Hepatocyte (in vitro differentiated cells): Measurements from ENCODE around the gene PTPRU. TPM values are rescaled to one million over a fixed set of nuclear protein-coding genes. Genes with fewer than 3 reads are reported as not detected.

Experiments used
- DNase-seq: peaks from one replicate; pipeline ENCODE4 v3.0.0-alpha.2; 2016; ENCODE audit warnings: low spot score
- H2AFZ ChIP-seq: fragments of 200-600 bp; sonication (generic); 2 replicates; pipeline ENCODE4 v1.6.0; 2016; ENCODE audit warnings: antibody characterized with exemption, mild to moderate bottlenecking
- H3K27ac ChIP-seq: fragments of 200-600 bp; sonication (generic); 2 replicates; pipeline ENCODE4 v1.5.1; 2016; ENCODE audit warnings: mild to moderate bottlenecking
- H3K27me3 ChIP-seq: fragments of 200-600 bp; sonication (generic); 2 replicates; pipeline ENCODE4 v1.6.1; 2016
- H3K36me3 ChIP-seq: fragments of 200-600 bp; sonication (generic); replicated peaks from 2 replicates; pipeline ENCODE4 v1.5.1; 2016; ENCODE audit warnings: low read depth; ENCODE audit not compliant: insufficient read depth
- H3K4me1 ChIP-seq: fragments of 200-600 bp; sonication (generic); 2 replicates; pipeline ENCODE4 v1.5.1; 2016; ENCODE audit warnings: mild to moderate bottlenecking, moderate library complexity; ENCODE audit not compliant: insufficient read depth
- H3K4me2 ChIP-seq: fragments of 200-600 bp; sonication (generic); 2 replicates; pipeline ENCODE4 v1.6.0; 2016
- H3K4me3 ChIP-seq: fragments of 200-600 bp; sonication (generic); 2 replicates; pipeline ENCODE4 v1.5.1; 2016; ENCODE audit warnings: mild to moderate bottlenecking
- H3K79me2 ChIP-seq: fragments of 200-600 bp; sonication (generic); 2 replicates; pipeline ENCODE4 v1.6.0; 2017; ENCODE audit warnings: mild to moderate bottlenecking
- H3K9me2 ChIP-seq: fragments of 200-600 bp; sonication (generic); replicated peaks from 2 replicates; pipeline ENCODE4 v1.6.0; 2017; ENCODE audit warnings: mild to moderate bottlenecking; ENCODE audit not compliant: insufficient read depth
- H3K9me3 ChIP-seq: fragments of 200-600 bp; sonication (generic); 2 replicates; pipeline ENCODE4 v1.5.1; 2016; ENCODE audit warnings: low read depth, mild to moderate bottlenecking
- H4K20me1 ChIP-seq: fragments of 200-600 bp; sonication (generic); 2 replicates; pipeline ENCODE4 v1.6.0; 2016; ENCODE audit warnings: mild to moderate bottlenecking; ENCODE audit not compliant: insufficient read depth, poor library complexity, severe bottlenecking
- EZH2 ChIP-seq: fragments of 200-600 bp; sonication (generic); IDR thresholded peaks from 2 replicates; pipeline ENCODE4 v1.6.1; 2016; ENCODE audit warnings: antibody characterized with exemption, mild to moderate bottlenecking, borderline replicate concordance
- EZH2phosphoT487 ChIP-seq: fragments of 200-600 bp; sonication (generic); IDR thresholded peaks from one replicate; pipeline ENCODE4 v1.6.1; 2018; ENCODE audit warnings: antibody characterized with exemption, mild to moderate bottlenecking, low read depth, moderate library complexity; ENCODE audit not compliant: unreplicated experiment, severe bottlenecking
- WGBS: methylation state at CpG from one replicate; pipeline ENCODE4 v1.1.6; 2016; ENCODE audit warnings: low lambda C conversion rate; ENCODE audit errors: missing lambda C conversion rate; 5-methylcytosine and 5-hydroxymethylcytosine counted together
- polyA plus RNA-seq: library from polyadenylated mRNA; unstranded; fragments of >200 nt; fragmentation: Nextera tagmentation; extraction: Ambion mirVana; gene quantifications from 2 replicates; pipeline ENCODE4 v1.2.1, GENCODE V29; 2016
- total RNA-seq: library from RNA; depleted of rRNA; stranded (reverse); fragments of >200 nt; gene quantifications from 2 replicates; pipeline ENCODE4 v1.2.3, GENCODE V29; 2014
- TF ChIP-seq, protein P1 (sequence below): fragments of 200-600 bp; sonication (generic); IDR thresholded peaks from 2 replicates; pipeline ENCODE4 v1.5.1; 2016; ENCODE audit warnings: antibody characterized with exemption, mild to moderate bottlenecking; ENCODE audit not compliant: poor library complexity

PTPRU gene
- total and polyA plus RNA-seq, 2 experiments from 2014 or later = 34.3 to 38.7 TPM

DNA sequence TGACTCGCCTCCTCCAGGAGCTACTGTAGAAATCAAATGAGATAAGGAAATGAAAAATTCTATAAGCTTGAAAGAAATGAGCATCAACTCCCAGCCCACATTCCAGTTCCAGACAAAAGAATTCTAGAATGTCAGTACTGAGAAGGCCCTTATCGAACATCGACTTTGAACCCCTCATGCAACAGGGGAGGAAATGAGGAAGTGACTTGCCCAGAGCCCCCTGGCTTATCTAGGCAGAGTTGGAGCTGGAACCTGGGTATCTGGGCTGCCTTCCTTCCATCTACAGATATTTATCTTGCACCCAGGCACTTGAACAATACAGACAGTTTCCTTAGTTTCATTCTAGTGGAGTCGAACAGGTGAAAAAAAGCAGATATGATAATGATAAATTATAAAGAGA lies 27.9 kb upstream of the PTPRU start:
- H3K27me3 ChIP-seq = no peaks in the 10 kb centered on the region
- no peaks in the 10 kb centered on the region for H3K9me3 ChIP-seq
- H3K36me3 ChIP-seq = no peaks in the 10 kb centered on the region
- no peak overlapping the region for H3K4me2 ChIP-seq
- no peak overlapping the region for H3K4me3 ChIP-seq
- H2AFZ ChIP-seq = no peak overlapping the region
- no peaks in the 10 kb centered on the region for H3K9me2 ChIP-seq
- no peaks in the 10 kb centered on the region for H4K20me1 ChIP-seq
- H3K27ac ChIP-seq = no peak overlapping the region
- TF ChIP-seq EZH2 (no peak), EZH2phosphoT487 (no peak)
- TF ChIP-seq, protein P1, sequence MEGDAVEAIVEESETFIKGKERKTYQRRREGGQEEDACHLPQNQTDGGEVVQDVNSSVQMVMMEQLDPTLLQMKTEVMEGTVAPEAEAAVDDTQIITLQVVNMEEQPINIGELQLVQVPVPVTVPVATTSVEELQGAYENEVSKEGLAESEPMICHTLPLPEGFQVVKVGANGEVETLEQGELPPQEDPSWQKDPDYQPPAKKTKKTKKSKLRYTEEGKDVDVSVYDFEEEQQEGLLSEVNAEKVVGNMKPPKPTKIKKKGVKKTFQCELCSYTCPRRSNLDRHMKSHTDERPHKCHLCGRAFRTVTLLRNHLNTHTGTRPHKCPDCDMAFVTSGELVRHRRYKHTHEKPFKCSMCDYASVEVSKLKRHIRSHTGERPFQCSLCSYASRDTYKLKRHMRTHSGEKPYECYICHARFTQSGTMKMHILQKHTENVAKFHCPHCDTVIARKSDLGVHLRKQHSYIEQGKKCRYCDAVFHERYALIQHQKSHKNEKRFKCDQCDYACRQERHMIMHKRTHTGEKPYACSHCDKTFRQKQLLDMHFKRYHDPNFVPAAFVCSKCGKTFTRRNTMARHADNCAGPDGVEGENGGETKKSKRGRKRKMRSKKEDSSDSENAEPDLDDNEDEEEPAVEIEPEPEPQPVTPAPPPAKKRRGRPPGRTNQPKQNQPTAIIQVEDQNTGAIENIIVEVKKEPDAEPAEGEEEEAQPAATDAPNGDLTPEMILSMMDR = no peak
- 77% methylated on average over 4 of the region's 4 CpGs for WGBS
- DNase-seq = no peak
- no peaks in the 10 kb centered on the region for H3K4me1 ChIP-seq
- H3K79me2 ChIP-seq = no peaks in the 10 kb centered on the region

DNA sequence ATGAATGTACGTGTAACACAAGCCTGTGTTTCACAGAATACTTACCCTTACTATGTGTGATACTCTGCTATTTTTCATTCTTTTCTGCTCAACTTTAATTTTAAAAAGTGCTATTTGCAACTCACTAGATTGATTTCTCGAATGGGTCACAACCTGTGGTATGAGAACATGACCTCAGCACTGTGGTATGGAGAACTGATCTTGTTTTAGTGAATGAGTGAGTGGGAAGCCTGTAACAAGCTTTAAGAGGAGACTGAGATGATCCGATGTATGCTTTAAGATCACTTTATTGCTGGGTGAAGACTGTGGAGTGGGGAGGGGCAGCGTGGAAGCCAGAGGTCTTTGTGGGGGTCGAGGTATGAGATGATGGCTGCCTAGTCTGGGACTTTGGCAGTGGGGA lies 27.1 kb upstream of the PTPRU start:
- no peaks in the 10 kb centered on the region for H4K20me1 ChIP-seq

DNA sequence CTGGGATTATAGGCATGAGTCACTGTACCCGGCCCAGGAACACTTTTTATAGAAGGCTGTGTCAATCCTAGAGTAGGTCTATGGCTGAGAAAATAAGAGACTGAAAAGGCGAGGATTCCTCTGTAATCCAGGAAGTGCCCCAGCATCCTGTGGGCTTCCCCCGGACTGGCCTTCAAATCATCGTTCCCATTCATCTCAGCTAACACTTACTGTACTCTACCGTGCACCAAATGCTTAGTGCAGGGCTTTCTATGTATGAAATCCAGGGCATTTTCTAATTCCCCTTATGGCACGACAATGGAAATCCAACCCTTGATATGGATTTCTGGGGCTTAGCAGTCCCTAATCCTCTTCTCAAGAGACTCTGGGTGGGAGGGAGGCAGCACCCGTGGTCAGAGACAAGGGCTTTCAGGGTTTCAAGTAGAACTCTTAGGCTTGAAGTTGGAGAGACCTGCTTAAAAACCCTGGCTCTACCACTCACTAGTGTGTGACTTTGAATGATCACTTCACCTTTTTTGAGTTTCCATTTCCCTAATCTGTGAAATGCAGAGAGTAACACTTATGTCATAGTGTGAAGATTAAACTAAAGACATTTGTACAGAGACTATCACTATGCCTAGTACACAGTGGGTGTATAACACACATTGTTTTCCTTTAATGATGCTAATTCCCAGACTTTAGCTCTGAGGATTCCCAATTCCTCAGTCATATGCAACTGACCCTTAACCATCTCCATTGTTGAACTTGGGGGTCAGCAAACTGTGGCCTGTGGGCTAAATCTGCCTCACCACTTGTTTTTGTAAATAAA lies 25.8 kb upstream of the PTPRU start:
- WGBS = 61% methylated on average over 7 of the region's 7 CpGs
- H3K4me1 ChIP-seq = no peaks in the 10 kb centered on the region
- no peaks in the 10 kb centered on the region for H3K27me3 ChIP-seq
- no peaks in the 10 kb centered on the region for H3K9me3 ChIP-seq
- no peak overlapping the region for H3K4me2 ChIP-seq
- no peak for TF ChIP-seq EZH2
- TF ChIP-seq, protein P1 = no peak
- TF ChIP-seq EZH2phosphoT487 = no peak
- no peak overlapping the region for H2AFZ ChIP-seq
- H3K27ac ChIP-seq = no peak overlapping the region
- no peaks in the 10 kb centered on the region for H3K36me3 ChIP-seq
- H4K20me1 ChIP-seq = no peaks in the 10 kb centered on the region
- H3K4me3 ChIP-seq = no peak overlapping the region
- H3K9me2 ChIP-seq = no peaks in the 10 kb centered on the region
- H3K79me2 ChIP-seq = no peaks in the 10 kb centered on the region
- no peak for DNase-seq

More for the DNA sequence above, 27.1 kb upstream of the PTPRU start:
- H3K9me3 ChIP-seq = no peaks in the 10 kb centered on the region
- TF ChIP-seq EZH2phosphoT487 (no peak), EZH2 (no peak)
- TF ChIP-seq, protein P1 = no peak
- no peak overlapping the region for H2AFZ ChIP-seq
- no peaks in the 10 kb centered on the region for H3K36me3 ChIP-seq
- DNase-seq = no peak
- no peak overlapping the region for H3K27ac ChIP-seq
- no peak overlapping the region for H3K4me2 ChIP-seq
- H3K4me3 ChIP-seq = no peak overlapping the region
- H3K79me2 ChIP-seq = no peaks in the 10 kb centered on the region
- no peaks in the 10 kb centered on the region for H3K9me2 ChIP-seq
- no peaks in the 10 kb centered on the region for H3K4me1 ChIP-seq
- H3K27me3 ChIP-seq = no peaks in the 10 kb centered on the region
- WGBS = 67% methylated on average over 5 of the region's 5 CpGs
